ENCODE data around the gene APLP2.
"Not testable (repeated sequence)": the region's sequence is repeated elsewhere in the genome, so short reads cannot be mapped to it uniquely, and the experiment has no call there.

APLP2 gene

DNA sequence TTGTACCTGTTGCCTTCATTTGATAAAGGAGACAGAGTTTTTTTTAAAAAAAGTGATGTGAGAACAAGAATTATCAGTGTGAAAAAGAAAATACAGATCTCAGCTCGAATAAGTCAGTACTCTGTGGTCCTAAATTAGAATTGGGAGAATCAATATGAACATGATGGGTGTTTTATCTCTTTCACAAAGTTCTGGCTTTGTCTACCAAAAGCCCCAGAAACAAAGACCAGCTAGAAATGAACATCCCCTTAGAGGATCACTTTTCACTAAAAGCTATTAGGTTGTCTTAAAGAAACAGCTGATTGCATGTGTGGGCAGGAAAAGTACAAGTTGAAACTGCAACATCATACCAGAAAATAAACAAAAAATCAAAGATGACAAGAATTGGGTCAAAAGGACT, 81.5 kb downstream of the APLP2 start:
- DNase-seq: no peak

- DNase-seq: no peak
Measured at GRCh38 chr11:130156108-130157022, 86.7 kb downstream of the APLP2 start.

DNA sequence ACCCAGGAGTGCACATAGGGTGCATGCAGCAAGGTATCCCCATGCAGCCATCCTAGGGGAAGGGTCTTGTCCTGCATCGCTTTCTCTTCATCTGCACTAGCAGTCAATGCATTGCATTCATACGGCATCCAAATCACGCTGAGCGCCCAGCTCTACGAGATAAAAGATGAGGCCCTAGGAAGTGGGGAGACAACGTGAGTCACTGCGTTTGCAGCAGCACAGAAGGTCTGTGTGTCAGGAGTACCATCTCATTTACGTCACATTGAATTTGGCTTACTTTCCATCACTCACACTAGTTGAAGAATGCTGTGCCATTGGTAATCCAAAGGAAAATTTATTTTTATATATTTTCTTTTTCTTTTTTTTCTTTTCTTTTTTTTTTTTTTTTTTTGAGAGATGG, 87.4 kb downstream of the APLP2 start:
- DNase-seq: no peak

DNA sequence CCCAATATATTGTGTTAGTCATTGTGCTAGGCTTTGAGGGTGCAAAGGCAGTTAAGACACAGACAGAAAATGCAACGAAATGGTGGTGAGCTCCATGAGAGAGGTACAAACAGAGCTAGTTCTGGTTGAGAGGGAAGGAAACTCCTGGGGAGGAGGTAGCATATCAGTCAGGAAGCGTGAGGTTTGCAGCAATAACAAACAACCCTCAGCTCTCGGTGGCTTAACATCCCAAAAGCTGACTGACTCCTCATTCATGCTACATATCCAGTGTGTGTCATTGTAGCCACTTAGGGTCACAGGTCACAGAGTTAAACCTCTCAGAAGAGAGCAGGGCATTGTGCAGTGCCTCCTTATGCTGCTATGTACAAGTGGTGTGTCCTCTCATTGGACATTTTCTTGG, 88.1 kb downstream of the APLP2 start:
- no peak for DNase-seq

- no peak for DNase-seq
Measured at GRCh38 chr11:130159139-130159538, 89.4 kb downstream of the APLP2 start.

- no peak for DNase-seq
Measured at GRCh38 chr11:130159657-130160497, 90.2 kb downstream of the APLP2 start, which contains the start of gene ST14. Gene ST14 (plus strand): TSS chr11:130159782. CDS start chr11:130159980, 198 bp downstream.

- DNase-seq: no peak
Measured at GRCh38 chr11:130160498-130161155, 90.9 kb downstream of the APLP2 start.

DNA sequence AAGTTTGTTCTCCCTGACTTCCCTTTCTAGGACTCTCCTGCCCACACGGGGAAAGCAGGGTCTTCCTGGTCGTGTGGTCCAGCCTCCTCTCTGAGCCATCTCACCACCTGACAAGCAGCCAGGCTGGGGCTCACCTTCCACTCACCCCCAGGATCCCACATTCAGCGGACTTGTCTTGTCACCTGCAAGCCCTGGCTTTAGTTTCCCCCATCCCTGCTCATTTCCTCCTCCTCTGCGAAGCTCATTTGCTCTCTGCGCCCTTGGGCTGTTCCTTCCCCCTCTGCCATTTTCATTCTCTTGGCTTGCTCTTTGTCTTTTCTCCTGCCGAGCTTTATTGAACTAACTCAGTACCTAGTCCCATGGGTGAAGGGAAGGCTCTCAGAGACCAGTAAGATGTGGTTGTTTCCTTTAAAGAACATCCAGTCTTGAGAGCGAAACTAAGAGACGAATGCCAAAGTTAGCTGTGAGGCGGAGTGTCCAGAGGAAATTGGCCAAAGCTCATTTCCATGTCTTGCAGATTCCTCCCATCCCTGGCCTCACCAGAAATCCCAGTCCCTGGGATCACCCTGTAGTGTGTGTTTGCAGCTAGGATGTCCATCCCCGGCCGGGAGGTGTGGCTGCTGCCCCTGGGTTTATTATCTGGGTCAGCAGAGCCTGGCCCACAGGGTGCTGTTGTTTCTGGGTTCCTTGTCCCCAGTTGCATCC, 91.9 kb downstream of the APLP2 start:
- DNase-seq: no peak

DNA sequence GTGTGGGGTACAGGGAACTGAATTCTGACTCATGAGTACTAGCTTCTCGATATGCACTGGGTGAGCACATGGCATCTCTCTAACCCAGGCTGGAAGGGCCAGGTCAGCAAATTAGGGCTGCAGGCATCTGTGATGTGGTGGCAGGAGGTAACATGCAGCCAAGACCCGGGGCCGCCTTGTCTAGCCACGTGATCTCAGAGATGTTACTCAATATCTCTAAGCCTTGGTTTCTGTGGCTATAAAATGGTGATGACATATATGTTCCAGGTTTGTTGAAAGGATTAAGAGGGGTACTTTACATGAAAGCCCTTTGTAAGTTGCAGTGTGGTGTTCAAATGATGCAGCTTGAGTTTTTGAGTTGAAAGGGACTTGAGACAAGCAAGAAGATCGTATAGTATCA, 93.0 kb downstream of the APLP2 start:
- no peak for DNase-seq

GRCh38 chr11:130163346-130164220, 93.9 kb downstream of the APLP2 start:
- DNase-seq: no peak

DNA sequence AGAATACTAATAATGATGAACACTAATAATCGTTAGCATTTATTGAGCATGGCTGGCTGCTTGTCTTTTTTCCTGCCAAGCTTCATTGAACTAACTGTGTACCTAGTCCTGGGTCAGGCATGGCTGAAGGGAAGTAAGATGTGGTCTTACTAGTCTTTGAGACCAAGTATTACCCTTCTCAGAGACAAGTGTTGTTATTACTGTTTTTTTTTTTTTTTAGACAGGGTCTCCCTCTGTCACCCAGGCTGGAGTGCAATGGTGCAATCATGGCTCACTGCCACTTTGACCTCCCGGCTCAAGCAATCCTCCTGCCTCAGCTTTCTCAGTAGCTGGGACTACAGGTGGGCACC, 94.5 kb downstream of the APLP2 start:
- DNase-seq: no peak

GRCh38 chr11:130165601-130166456, 96.1 kb downstream of the APLP2 start:
- no peak for DNase-seq

DNA sequence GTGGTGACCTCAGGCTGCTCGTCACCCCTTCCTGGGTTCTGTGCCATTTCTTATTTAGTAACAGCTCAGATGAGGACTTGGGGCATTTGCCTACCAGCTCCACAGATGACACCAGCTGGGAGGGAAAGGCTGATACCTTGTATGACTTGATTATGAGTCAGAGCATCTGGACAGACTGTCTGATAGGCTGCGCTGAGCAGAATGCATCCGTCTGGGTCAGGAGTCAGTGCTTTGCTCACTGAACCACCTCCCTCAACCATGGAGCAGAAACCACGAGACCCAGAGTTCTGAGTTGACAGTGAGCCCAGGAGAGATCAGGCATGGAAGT, 96.7 kb downstream of the APLP2 start:
- DNase-seq: no peak

DNA sequence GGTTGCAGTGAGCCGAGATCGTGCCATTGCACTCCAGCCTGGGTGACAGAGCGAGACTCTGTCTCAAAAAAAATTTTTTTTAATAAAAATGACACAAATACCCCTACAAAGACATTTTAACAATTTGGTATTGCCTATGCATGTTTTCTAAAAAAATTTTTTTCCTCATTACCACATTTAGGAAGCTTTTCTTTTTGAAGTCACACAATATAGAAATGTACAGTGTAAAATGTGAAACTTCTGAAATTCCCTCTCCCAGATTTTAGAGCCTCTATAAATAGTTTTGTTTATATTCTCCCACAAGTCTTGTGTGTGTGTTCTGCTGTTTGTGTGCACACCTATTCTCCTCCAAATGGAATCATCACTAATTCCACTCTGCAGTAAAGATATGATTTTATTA, 97.5 kb downstream of the APLP2 start:
- DNase-seq: no peak

DNA sequence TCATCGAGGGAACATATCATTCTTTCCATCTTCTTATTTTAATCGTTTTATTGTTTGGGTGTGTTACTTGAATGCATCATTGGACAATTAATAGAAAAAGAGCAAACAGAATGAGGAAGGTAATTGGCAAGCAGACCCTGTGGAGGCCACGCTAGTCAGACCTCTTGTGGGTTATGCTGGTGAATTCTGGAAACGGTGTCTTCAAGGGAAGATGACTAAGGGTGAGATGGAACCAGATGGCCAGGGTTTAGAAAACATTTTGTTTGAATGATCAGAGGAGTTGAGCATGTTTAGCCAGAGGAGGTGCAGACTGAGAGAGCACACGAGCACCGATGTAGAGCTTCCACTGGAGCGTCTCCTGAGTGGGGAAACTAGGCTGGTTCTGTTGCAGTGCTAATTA, 98.4 kb downstream of the APLP2 start:
- DNase-seq: no peak

GRCh38 chr11:130170345-130170744, 100.7 kb downstream of the APLP2 start:
- DNase-seq: no peak

- no peak for DNase-seq
Measured at GRCh38 chr11:130171534-130171933, 101.8 kb downstream of the APLP2 start.

DNA sequence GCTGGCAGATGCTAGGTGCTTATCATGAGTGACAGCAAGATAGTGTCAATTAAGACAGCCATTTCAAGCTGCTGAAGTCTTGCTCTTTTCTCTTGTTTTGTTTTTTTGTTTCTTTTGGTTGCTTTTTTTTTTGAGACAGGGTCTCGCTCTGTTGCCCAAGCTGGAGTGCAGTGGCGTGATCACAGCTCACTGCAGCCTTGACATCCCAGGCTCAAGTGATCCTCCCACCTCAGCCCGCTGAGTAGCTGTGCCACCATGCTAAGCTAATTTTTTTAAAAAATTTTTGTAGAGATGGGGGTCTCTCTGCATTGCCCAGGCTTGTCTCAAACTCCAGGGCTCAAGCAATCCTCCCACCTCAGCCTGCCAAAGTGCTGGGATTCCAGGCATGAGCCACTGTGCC, 102.3 kb downstream of the APLP2 start:
- not testable (repeated sequence) for DNase-seq

- no peak for DNase-seq
Measured at GRCh38 chr11:130174642-130175041, 104.9 kb downstream of the APLP2 start.

GRCh38 chr11:130175898-130176297, 106.2 kb downstream of the APLP2 start:
- DNase-seq: no peak

- no peak for DNase-seq
Measured at GRCh38 chr11:130177782-130178181, 108.1 kb downstream of the APLP2 start.
